GM19397 (cell line): ENCODE data around the gene SPACA5B.
"Not testable (repeated sequence)": the region's sequence is repeated elsewhere in the genome, so short reads cannot be mapped to it uniquely, and the experiment has no call there.

ENCODE experiments used
- ATAC-seq: cut with Tn5 transposase; IDR thresholded peaks from one replicate; pipeline ENCODE4 v1.9.1; 2021; ENCODE audit warnings: mild to moderate bottlenecking, moderate library complexity; ENCODE audit not compliant: unreplicated experiment

The SPACA5B gene

GRCh38 chrX:48130326-48130725 lies at the start of gene SPACA5B:
TSS of gene SPACA5B (plus strand) at chrX:48130626. CDS start at chrX:48130688, 62 bp downstream.
- not testable (repeated sequence) for ATAC-seq

GRCh38 chrX:48083212-48083611 lies 47.2 kb upstream of the SPACA5B start:
- ATAC-seq: peak; percentile 57

GRCh38 chrX:48083706-48084105 lies 46.7 kb upstream of the SPACA5B start:
- ATAC-seq: no peak

- no peak for ATAC-seq
Observed at GRCh38 chrX:48086082-48086481, 44.3 kb upstream of the SPACA5B start.

- no peak for ATAC-seq
Observed at GRCh38 chrX:48090123-48090522, 40.3 kb upstream of the SPACA5B start.

- ATAC-seq: not testable (repeated sequence)
Observed at GRCh38 chrX:48092558-48092957, 37.9 kb upstream of the SPACA5B start.

- no peak for ATAC-seq
Observed at GRCh38 chrX:48101443-48101842, 29.0 kb upstream of the SPACA5B start.

GRCh38 chrX:48102874-48103374 lies 27.5 kb upstream of the SPACA5B start:
- no peak for ATAC-seq

GRCh38 chrX:48107717-48108116 lies 22.7 kb upstream of the SPACA5B start:
- ATAC-seq: no peak

- ATAC-seq: not testable (repeated sequence)
Observed at GRCh38 chrX:48125286-48125685, 5.1 kb upstream of the SPACA5B start.

GRCh38 chrX:48132308-48132844 lies 1.9 kb downstream of the SPACA5B start:
- not testable (repeated sequence) for ATAC-seq

GRCh38 chrX:48139076-48139475 lies 8.7 kb downstream of the SPACA5B start:
- not testable (repeated sequence) for ATAC-seq

- ATAC-seq: not testable (repeated sequence)
Observed at GRCh38 chrX:48141810-48142508, 11.5 kb downstream of the SPACA5B start.

- not testable (repeated sequence) for ATAC-seq
Observed at GRCh38 chrX:48142697-48143096, 12.3 kb downstream of the SPACA5B start.

GRCh38 chrX:48153769-48154168 lies 23.3 kb downstream of the SPACA5B start:
- no peak for ATAC-seq

- no peak for ATAC-seq
Observed at GRCh38 chrX:48154796-48155195, 24.4 kb downstream of the SPACA5B start.

GRCh38 chrX:48156014-48156413 lies 25.6 kb downstream of the SPACA5B start:
- ATAC-seq: no peak

GRCh38 chrX:48165241-48165640 lies 34.8 kb downstream of the SPACA5B start:
- ATAC-seq: no peak

- ATAC-seq: not testable (repeated sequence)
Observed at GRCh38 chrX:48166322-48166721, 35.9 kb downstream of the SPACA5B start.

- no peak for ATAC-seq
Observed at GRCh38 chrX:48179691-48180090, 49.3 kb downstream of the SPACA5B start.

GRCh38 chrX:48180811-48181210 lies 50.4 kb downstream of the SPACA5B start:
- ATAC-seq: no peak

GRCh38 chrX:48181882-48182281 lies 51.5 kb downstream of the SPACA5B start:
- not testable (repeated sequence) for ATAC-seq
